ENCODE results near the gene SDC4.

Gene SDC4

GRCh38 chr20:45347297-45347935, 808 bp downstream of the SDC4 start:
- 0 out of 2 replicates have a peak, but pooled peaks have one; percentile 8 for TF ChIP-seq MYC (IDR thresholded peaks at IDR 0.05; ENCODE audit: low read depth, low read length)
- TF ChIP-seq POLR2A (IDR thresholded peaks at IDR 0.05; ENCODE audit: extremely low read depth, insufficient read length), result no peak
- TF ChIP-seq, protein P1, sequence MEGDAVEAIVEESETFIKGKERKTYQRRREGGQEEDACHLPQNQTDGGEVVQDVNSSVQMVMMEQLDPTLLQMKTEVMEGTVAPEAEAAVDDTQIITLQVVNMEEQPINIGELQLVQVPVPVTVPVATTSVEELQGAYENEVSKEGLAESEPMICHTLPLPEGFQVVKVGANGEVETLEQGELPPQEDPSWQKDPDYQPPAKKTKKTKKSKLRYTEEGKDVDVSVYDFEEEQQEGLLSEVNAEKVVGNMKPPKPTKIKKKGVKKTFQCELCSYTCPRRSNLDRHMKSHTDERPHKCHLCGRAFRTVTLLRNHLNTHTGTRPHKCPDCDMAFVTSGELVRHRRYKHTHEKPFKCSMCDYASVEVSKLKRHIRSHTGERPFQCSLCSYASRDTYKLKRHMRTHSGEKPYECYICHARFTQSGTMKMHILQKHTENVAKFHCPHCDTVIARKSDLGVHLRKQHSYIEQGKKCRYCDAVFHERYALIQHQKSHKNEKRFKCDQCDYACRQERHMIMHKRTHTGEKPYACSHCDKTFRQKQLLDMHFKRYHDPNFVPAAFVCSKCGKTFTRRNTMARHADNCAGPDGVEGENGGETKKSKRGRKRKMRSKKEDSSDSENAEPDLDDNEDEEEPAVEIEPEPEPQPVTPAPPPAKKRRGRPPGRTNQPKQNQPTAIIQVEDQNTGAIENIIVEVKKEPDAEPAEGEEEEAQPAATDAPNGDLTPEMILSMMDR (IDR thresholded peaks at IDR 0.05; ENCODE audit: low read depth, low read length), result no peak
- peak overlapping the region; percentile 69 for H3K4me3 ChIP-seq (ENCODE audit: low read depth, low read length)
- DNase-seq (ENCODE audit: low read depth), result no peak

- H3K4me3 ChIP-seq (ENCODE audit: low read depth, low read length), result peak overlapping the region; percentile 69
- no peak for DNase-seq (ENCODE audit: low read depth)
- no peak for TF ChIP-seq POLR2A (IDR thresholded peaks at IDR 0.05; ENCODE audit: extremely low read depth, insufficient read length)
- TF ChIP-seq, protein P2, sequence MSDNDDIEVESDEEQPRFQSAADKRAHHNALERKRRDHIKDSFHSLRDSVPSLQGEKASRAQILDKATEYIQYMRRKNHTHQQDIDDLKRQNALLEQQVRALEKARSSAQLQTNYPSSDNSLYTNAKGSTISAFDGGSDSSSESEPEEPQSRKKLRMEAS (IDR thresholded peaks at IDR 0.05; ENCODE audit: low read depth, low read length), result no peak
- no peak for TF ChIP-seq MYC (IDR thresholded peaks at IDR 0.05; ENCODE audit: low read depth, low read length)
- TF ChIP-seq, protein P1 (IDR thresholded peaks at IDR 0.05; ENCODE audit: low read depth, low read length), result no peak
Measured at GRCh38 chr20:45346851-45347250, 1.4 kb downstream of the SDC4 start.

DNA sequence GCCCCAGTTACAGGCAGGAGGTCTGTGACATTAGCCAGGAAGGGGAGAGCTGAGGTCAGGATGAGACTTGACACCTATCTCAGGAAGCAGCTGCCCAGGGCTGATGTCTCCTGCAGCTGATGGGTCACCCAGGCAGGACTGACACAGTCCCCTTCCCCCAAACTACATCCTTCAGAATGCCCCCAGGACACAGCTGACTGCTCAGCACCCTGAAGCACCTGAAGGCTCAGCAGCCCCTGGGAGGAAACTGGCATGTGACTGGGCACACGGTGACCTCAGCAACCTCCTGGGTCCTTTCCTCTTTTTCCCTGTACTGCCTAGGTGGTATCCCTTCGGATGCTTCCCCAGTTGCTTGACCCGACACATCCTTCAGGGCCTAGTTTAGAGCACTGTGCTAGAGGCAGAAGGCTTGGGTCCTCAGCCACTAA, 1.9 kb downstream of the SDC4 start:
- DNase-seq (ENCODE audit: low read depth), result peak; percentile 33
- no peak for TF ChIP-seq POLR2A (IDR thresholded peaks at IDR 0.05; ENCODE audit: extremely low read depth, insufficient read length)
- TF ChIP-seq, protein P2 (IDR thresholded peaks at IDR 0.05; ENCODE audit: low read depth, low read length), result no peak
- TF ChIP-seq, protein P1 (IDR thresholded peaks at IDR 0.05; ENCODE audit: low read depth, low read length), result no peak
- TF ChIP-seq MYC (IDR thresholded peaks at IDR 0.05; ENCODE audit: low read depth, low read length), result no peak
- H3K4me3 ChIP-seq (ENCODE audit: low read depth, low read length), result no peak overlapping the region

DNA sequence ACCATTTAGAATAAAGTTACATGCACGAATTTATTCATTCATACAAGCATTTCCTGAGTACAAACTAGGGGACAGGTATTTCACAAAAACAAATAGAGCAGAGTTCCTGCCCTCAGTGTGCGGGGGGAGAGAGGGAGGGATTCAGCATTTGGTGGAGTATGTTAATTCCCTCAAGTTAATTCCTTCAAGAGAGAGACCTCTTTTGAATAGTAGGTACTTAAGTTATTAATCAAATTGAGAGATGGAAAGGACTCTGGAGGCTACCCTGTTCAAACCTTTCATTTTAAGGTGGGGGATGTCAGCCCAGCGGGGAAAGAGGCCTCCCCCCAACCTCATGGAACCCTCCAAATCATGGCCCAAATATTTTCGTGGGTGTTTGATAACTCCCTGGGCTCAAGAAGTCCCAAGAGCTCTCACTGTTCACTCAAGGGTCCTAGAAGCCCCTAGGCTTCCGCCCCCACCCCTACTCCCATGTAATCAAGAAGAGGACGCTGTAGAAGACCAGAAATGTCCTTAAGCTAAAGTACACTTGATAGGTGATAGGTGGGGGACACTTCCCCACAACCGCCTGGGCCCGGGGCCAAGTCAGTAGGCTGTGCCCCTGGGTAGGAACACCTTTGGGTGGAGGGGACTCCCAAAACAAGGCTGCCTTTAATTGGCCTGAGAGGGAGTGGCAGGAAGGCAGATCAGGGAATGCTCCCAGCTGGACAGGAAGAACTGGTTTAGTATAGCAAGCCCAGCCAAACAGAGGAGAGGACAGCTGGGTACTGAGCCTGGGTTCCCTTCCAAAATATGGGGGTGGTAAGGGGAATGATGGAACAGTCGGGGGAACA, 2.9 kb downstream of the SDC4 start:
- no peak for DNase-seq (ENCODE audit: low read depth)
- no peak overlapping the region for H3K4me3 ChIP-seq (ENCODE audit: low read depth, low read length)
- TF ChIP-seq MYC (IDR thresholded peaks at IDR 0.05; ENCODE audit: low read depth, low read length), result no peak
- TF ChIP-seq, protein P2 (IDR thresholded peaks at IDR 0.05; ENCODE audit: low read depth, low read length), result no peak
- TF ChIP-seq POLR2A (IDR thresholded peaks at IDR 0.05; ENCODE audit: extremely low read depth, insufficient read length), result no peak
- TF ChIP-seq, protein P1 (IDR thresholded peaks at IDR 0.05; ENCODE audit: low read depth, low read length), result no peak

GRCh38 chr20:45344168-45344860, 3.9 kb downstream of the SDC4 start:
- peak overlapping the region; percentile 13 for H3K4me3 ChIP-seq (ENCODE audit: low read depth, low read length)
- DNase-seq (ENCODE audit: low read depth), result peak; percentile 91
- TF ChIP-seq MYC (IDR thresholded peaks at IDR 0.05; ENCODE audit: low read depth, low read length) (no peak), POLR2A (IDR thresholded peaks at IDR 0.05; ENCODE audit: extremely low read depth, insufficient read length) (no peak)
- TF ChIP-seq, protein P1 (IDR thresholded peaks at IDR 0.05; ENCODE audit: low read depth, low read length), result no peak
- TF ChIP-seq, protein P2 (IDR thresholded peaks at IDR 0.05; ENCODE audit: low read depth, low read length), result no peak
